Chondrocyte (in vitro differentiated cells): ENCODE data around the gene TMEM98. TPM values are rescaled to one million over a fixed set of nuclear protein-coding genes. Genes with fewer than 3 reads are reported as not detected.

ENCODE experiments used
- DNase-seq: peaks from one replicate; pipeline ENCODE4 v3.0.0; 2021; ENCODE audit warnings: mixed read lengths, low spot score
- H3K27ac Mint-ChIP-seq: one replicate; pipeline ENCODE4 v1.8.0; 2021; ENCODE audit warnings: mild to moderate bottlenecking, moderate library complexity, mixed read lengths; ENCODE audit not compliant: unreplicated experiment
- H3K27me3 Mint-ChIP-seq: 2 replicates; pipeline ENCODE4 v1.8.0; 2021; ENCODE audit warnings: low read depth, mixed read lengths
- H3K36me3 Mint-ChIP-seq: 2 replicates; pipeline ENCODE4 v1.8.0; 2021; ENCODE audit warnings: low read depth, mixed read lengths
- H3K4me1 Mint-ChIP-seq: 2 replicates; pipeline ENCODE4 v1.8.0; 2021; ENCODE audit warnings: low read depth, mild to moderate bottlenecking, mixed read lengths
- H3K4me3 Mint-ChIP-seq: one replicate; pipeline ENCODE4 v1.8.0; 2021; ENCODE audit warnings: mild to moderate bottlenecking, moderate library complexity, mixed read lengths; ENCODE audit not compliant: unreplicated experiment
- H3K9me3 Mint-ChIP-seq: 2 replicates; pipeline ENCODE4 v1.8.0; 2021; ENCODE audit warnings: low read depth, mixed read lengths
- long read RNA-seq: library from polyadenylated mRNA; stranded (forward); transcript quantifications from one replicate; pipeline ENCODE4 v2.0.0, GENCODE V29; 2021
- total RNA-seq: library from RNA; stranded (reverse); gene quantifications from 3 replicates; pipeline ENCODE4 v1.2.1, GENCODE V29; 2021
- TF ChIP-seq, protein P1 (sequence below): fragments of 200-600 bp; sonication (generic); IDR thresholded peaks from 2 replicates; pipeline ENCODE4 v1.5.0; 2021; ENCODE audit warnings: antibody characterized with exemption, mild to moderate bottlenecking, moderate library complexity

Gene TMEM98, protein sequence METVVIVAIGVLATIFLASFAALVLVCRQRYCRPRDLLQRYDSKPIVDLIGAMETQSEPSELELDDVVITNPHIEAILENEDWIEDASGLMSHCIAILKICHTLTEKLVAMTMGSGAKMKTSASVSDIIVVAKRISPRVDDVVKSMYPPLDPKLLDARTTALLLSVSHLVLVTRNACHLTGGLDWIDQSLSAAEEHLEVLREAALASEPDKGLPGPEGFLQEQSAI
- total RNA-seq: 65.0 to 75.4 TPM (median 68.8 TPM) in 3 replicates
- long read RNA-seq, full-length matches to known transcripts: 125 of 141 reads
- long read RNA-seq, partial matches to known transcripts: 7 of 141 reads
- long read RNA-seq, other reads (novel, unspliced or antisense): 9 of 141 reads

DNA sequence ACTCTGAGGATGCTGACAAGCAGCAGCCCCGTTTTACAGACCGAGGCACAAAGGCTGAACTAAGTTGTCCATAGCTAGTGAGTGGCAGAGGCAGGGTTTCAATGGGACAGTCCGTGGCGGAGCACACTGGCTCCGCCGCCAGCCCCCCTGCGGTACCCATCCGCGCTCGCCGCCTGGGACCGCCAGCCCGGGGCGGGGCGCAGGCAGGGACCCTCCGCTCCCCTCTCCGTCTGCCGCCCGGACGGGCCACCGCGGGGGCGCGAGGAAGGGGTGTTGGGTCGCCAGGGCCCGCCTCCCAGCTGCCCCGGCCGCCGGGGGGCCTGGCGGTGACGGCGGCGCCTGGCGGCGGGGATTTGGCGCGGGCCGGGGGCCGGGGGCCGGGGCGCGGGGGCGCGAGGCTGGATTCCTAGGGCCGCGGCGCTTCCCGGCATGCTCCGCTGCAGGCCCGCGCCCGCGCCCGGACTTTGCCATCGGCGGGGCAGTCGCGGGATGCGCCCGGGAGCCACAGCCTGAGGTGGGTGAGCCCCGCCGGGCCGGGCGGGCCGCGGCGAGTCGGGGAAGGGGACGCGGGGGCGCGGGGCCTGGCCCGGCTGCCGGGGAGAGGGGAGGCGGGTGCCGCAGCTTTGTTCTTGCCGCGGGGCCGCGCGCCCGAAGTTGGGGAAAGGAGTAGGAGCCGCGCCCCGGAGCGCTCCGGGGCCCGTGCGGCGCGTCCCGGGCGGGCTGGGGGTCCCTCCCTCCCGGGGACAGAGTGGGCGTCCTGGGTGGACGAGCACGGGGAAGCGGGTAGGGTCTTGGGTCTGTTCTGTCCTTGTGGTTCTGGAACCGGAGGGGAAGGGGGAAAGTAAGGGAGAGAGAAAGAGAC is at the start of gene TMEM98:
Gene TMEM98 (plus strand): TSS at position 430 of the 862 bp plus-strand sequence. CDS start 3,376 bp downstream, outside the sequence.
- H3K4me1 Mint-ChIP-seq: peaks cover 14% of the 10 kb centered on the region
- H3K27me3 Mint-ChIP-seq: no peaks in the 10 kb centered on the region
- no peak for DNase-seq

DNA sequence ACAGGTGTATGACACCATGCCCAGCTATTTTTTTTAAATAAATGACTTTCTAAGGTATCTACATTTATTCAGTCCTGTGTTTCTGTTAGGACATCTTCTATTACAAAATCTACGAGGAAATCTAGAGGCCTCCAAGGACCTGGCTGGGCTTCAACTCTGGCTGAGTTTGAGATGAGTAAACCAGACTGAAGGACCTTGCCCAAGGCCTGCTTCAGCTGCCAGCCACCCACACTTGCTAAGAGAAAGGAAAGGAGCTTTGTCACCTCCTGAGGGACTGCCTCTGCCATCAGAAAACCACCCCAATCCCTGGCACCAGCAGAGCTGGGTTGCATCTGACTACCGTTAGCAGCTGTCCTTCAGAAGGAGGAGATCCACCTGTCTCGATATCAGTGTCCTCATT is 49.7 kb upstream of the TMEM98 start:
- TF ChIP-seq, protein P1, sequence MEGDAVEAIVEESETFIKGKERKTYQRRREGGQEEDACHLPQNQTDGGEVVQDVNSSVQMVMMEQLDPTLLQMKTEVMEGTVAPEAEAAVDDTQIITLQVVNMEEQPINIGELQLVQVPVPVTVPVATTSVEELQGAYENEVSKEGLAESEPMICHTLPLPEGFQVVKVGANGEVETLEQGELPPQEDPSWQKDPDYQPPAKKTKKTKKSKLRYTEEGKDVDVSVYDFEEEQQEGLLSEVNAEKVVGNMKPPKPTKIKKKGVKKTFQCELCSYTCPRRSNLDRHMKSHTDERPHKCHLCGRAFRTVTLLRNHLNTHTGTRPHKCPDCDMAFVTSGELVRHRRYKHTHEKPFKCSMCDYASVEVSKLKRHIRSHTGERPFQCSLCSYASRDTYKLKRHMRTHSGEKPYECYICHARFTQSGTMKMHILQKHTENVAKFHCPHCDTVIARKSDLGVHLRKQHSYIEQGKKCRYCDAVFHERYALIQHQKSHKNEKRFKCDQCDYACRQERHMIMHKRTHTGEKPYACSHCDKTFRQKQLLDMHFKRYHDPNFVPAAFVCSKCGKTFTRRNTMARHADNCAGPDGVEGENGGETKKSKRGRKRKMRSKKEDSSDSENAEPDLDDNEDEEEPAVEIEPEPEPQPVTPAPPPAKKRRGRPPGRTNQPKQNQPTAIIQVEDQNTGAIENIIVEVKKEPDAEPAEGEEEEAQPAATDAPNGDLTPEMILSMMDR: no peak
- H3K9me3 Mint-ChIP-seq: no peaks in the 10 kb centered on the region
- H3K27me3 Mint-ChIP-seq: peaks cover 2% of the 10 kb centered on the region
- peaks cover 2% of the 10 kb centered on the region for H3K36me3 Mint-ChIP-seq
- peaks cover 41% of the 10 kb centered on the region for H3K4me1 Mint-ChIP-seq
- DNase-seq: no peak
- peak overlapping the region; percentile 0 for H3K27ac Mint-ChIP-seq
- H3K4me3 Mint-ChIP-seq: no peak overlapping the region

More for the DNA sequence above, at the start of gene TMEM98:
- no peaks in the 10 kb centered on the region for H3K9me3 Mint-ChIP-seq
- H3K27ac Mint-ChIP-seq: no peak within 1 kb of the TSS
- TF ChIP-seq, protein P1: no peak
- H3K4me3 Mint-ChIP-seq: peak within 1 kb of the TSS; percentile 75
- H3K36me3 Mint-ChIP-seq: peaks cover 7% of the 10 kb centered on the region

DNA sequence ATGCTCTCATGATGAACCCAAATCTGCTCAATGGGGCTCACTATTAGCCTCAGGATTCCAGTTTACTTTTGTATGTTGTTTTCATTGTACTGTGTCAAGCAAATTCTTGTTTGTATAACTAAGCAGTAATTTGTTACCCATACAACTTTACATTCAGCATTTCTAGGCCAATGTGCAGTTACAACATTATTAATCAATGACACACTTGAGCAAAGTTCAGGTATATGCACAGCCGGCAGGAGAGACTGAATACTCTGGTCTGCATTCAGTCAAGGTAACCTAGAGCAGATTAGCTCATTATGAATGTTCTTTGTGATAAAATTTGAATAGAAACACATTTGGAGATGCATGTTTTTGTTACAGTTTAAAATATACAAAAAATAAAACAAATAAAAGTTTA is 48.8 kb upstream of the TMEM98 start:
- Mint-ChIP-seq H3K4me3 (no peak overlapping the region), H3K9me3 (no peaks in the 10 kb centered on the region), H3K36me3 (peaks cover 1% of the 10 kb centered on the region), H3K4me1 (peaks cover 32% of the 10 kb centered on the region), H3K27ac (no peak overlapping the region), H3K27me3 (peaks cover 4% of the 10 kb centered on the region)
- TF ChIP-seq, protein P1: no peak
- DNase-seq: no peak

DNA sequence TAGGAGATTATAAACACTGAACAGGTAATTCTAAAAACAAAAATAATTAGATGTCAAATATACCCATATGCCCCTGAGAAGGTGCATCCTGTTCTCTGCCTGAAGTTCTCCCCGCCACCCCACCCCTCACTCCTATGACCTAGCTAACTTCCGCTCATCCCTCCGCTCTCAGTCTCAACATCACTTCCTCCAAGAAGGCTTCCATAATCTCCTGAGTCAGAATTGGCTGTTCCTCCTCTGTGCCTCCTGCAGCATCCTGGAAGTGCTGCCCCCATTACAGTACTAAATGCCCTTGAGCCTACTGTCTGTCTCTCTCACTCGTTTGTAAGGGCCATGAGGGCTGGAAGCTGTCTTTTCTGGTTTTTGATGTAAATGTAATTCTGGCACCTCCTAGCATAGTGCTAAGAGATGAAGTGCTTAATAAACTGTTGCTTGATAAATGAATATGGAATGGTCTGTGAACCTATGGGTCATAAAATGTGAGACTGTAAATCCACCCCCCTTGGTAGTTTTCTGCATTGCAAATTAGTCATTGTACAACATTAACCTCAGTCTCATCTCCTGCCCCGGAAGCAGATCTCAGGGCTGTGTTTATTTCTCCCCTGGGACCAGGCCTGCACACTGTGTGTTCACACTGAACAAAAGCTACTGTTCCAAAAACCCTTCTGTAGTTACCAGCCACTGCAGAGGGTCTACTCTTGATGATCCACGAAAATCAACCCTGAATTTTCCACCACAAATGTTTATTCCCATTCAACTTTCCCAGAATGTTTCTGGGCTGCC is 47.1 kb upstream of the TMEM98 start:
- no peak for DNase-seq
- Mint-ChIP-seq H3K4me1 (peaks cover 16% of the 10 kb centered on the region), H3K27ac (no peak overlapping the region), H3K4me3 (no peak overlapping the region), H3K9me3 (no peaks in the 10 kb centered on the region), H3K27me3 (peaks cover 9% of the 10 kb centered on the region), H3K36me3 (no peaks in the 10 kb centered on the region)
- TF ChIP-seq, protein P1: no peak

DNA sequence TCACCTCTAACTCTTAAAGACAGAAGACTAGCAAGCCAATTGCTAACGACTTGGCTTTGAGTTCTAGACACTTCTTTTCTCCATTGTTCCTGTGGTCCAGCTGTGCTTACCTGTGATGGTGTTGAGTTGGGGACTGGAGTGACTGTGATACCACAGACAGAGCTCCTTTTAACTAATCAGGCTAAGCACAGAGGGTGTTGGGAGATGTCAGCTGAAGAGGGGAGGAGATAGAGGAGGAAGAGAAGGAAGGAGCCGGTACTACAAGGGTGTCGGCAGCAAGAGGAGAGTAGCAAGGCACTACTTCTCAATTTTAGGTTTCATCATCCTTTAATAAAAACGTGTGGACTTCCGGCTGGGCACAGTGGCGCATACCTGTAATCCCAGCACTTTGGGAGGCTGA is 45.9 kb upstream of the TMEM98 start:
- Mint-ChIP-seq H3K27me3 (peaks cover 15% of the 10 kb centered on the region), H3K27ac (no peak overlapping the region), H3K9me3 (no peaks in the 10 kb centered on the region)

More for the DNA sequence above, 45.9 kb upstream of the TMEM98 start:
- TF ChIP-seq, protein P1: no peak
- no peak for DNase-seq
- Mint-ChIP-seq H3K36me3 (no peaks in the 10 kb centered on the region), H3K4me1 (peaks cover 14% of the 10 kb centered on the region), H3K4me3 (no peak overlapping the region)
